Epidermal melanocyte (primary cell): Measurements from ENCODE around the gene SH2D6.
"Not testable (repeated sequence)": the region's sequence is repeated elsewhere in the genome, so short reads cannot be mapped to it uniquely, and the experiment has no call there.

ENCODE experiments used
- DNase-seq: peaks from one replicate; pipeline ENCODE4 v3.0.0; 2011; ENCODE audit warnings: low spot score; ENCODE audit not compliant: insufficient read length

Gene SH2D6

GRCh38 chr2:85398426-85399182 is 19.9 kb upstream of the SH2D6 start:
- no peak for DNase-seq

GRCh38 chr2:85399183-85399455 is 19.4 kb upstream of the SH2D6 start:
- DNase-seq: no peak

GRCh38 chr2:85400023-85400422 is 18.5 kb upstream of the SH2D6 start:
- no peak for DNase-seq

GRCh38 chr2:85400541-85401463 is 17.7 kb upstream of the SH2D6 start:
- no peak for DNase-seq

GRCh38 chr2:85401464-85401805 is 17.1 kb upstream of the SH2D6 start:
- no peak for DNase-seq

- no peak for DNase-seq
Observed at GRCh38 chr2:85401844-85402243, 16.7 kb upstream of the SH2D6 start.

- no peak for DNase-seq
Observed at GRCh38 chr2:85405201-85406059, 13.1 kb upstream of the SH2D6 start.

- DNase-seq: no peak
Observed at GRCh38 chr2:85409845-85410583, 8.5 kb upstream of the SH2D6 start, which contains the start of gene CAPG. TSS of gene CAPG (minus strand) at chr2:85410366. CDS start at chr2:85402145, 8,221 bp downstream.

GRCh38 chr2:85410584-85411404 is 7.7 kb upstream of the SH2D6 start:
- no peak for DNase-seq

- no peak for DNase-seq
Observed at GRCh38 chr2:85411405-85411748, 7.1 kb upstream of the SH2D6 start.

- no peak for DNase-seq
Observed at GRCh38 chr2:85413592-85414420, 4.7 kb upstream of the SH2D6 start.

GRCh38 chr2:85414421-85414759 is 4.1 kb upstream of the SH2D6 start:
- DNase-seq: not testable (repeated sequence)

GRCh38 chr2:85414761-85415553 is 3.6 kb upstream of the SH2D6 start:
- DNase-seq: no peak

- DNase-seq: no peak
Observed at GRCh38 chr2:85415980-85416650, 2.4 kb upstream of the SH2D6 start.

- no peak for DNase-seq
Observed at GRCh38 chr2:85419009-85419675, 628 bp downstream of the SH2D6 start.

GRCh38 chr2:85420536-85421259 is 2.2 kb downstream of the SH2D6 start:
- DNase-seq: peak; percentile 84
